B cell (primary cell): ENCODE measurements around the gene CD200. TPM values are rescaled to one million over a fixed set of nuclear protein-coding genes. Genes with fewer than 3 reads are reported as not detected.

Experiments
- ATAC-seq: fragments of 200-7000 bp; cut with Tn5 transposase; one replicate; pipeline ENCODE4 v1.10.0; 2021; ENCODE audit warnings: low read depth, mild to moderate bottlenecking, moderate number of reproducible peaks, moderate library complexity
- CTCF ChIA-PET: fragments of 350-600 bp; sonication (Branson Sonifier 250); formaldehyde crosslinking; loops from one replicate; lab custom pipeline; 2021; ENCODE audit warnings: antibody characterized with exemption, inconsistent platforms; lab: Charles Lee
- POLR2A ChIA-PET: fragments of 350-600 bp; sonication (Branson Sonifier 250); formaldehyde crosslinking; loops from one replicate; lab custom pipeline; 2021; ENCODE audit warnings: antibody characterized with exemption; lab: Charles Lee
- DNase-seq: peaks from one replicate; pipeline ENCODE4 v3.0.0; 2013
- H2AFZ ChIP-seq: 2 replicates; pipeline ENCODE4 v1.6.1; 2012; ENCODE audit warnings: mild to moderate bottlenecking, low read depth, low read length; ENCODE audit not compliant: insufficient read depth, poor library complexity, severe bottlenecking
- H3K27ac ChIP-seq, 2 donors: 1 replicate in 1 of 2; 2 replicates in 1 of 2; pipeline ENCODE4 v1.5.1; 2012 to 2013; ENCODE audit warnings: low read length in 2 of 2, mild to moderate bottlenecking in 2 of 2, moderate library complexity in 1 of 2
- H3K27me3 ChIP-seq, 4 experiments: fragments of 200-600 bp in 1 of 4; sonication (generic) in 1 of 4; replicated peaks in 1 of 4; 1 replicate in 2 of 4; 2 replicates in 2 of 4; pipeline versions ENCODE4 v1.6.1 to v1.7.0; 2013 to 2016; ENCODE audit warnings: low read length in 3 of 4, mild to moderate bottlenecking in 2 of 4, mixed read lengths in 1 of 4, moderate library complexity in 1 of 4; ENCODE audit not compliant: insufficient read depth in 4 of 4, control insufficient read depth in 3 of 4; ENCODE audit errors: control extremely low read depth in 1 of 4
- H3K36me3 ChIP-seq, 2 experiments: replicated peaks in 1 of 2; 1 replicate in 1 of 2; 2 replicates in 1 of 2; pipeline versions ENCODE4 v1.6.1 to v1.7.1; 2013; ENCODE audit warnings: low read length in 1 of 2; ENCODE audit not compliant: insufficient read depth in 2 of 2, control insufficient read depth in 1 of 2; ENCODE audit errors: control extremely low read depth in 1 of 2, extremely low read depth in 1 of 2
- H3K4me1 ChIP-seq, 2 donors: fragments of 200-600 bp in 1 of 2; sonication (generic) in 1 of 2; 1 replicate in 1 of 2; 2 replicates in 1 of 2; pipeline versions ENCODE4 v1.5.1 to v1.6.1; 2013 to 2017; ENCODE audit warnings: low read length in 2 of 2; ENCODE audit not compliant: control insufficient read depth in 2 of 2, insufficient read depth in 2 of 2
- H3K4me2 ChIP-seq: replicated peaks from 2 replicates; pipeline ENCODE3; 2012; ENCODE audit warnings: mild to moderate bottlenecking, low read depth, low read length; ENCODE audit not compliant: poor library complexity, severe bottlenecking
- H3K4me3 ChIP-seq, 5 experiments: fragments of 200-600 bp in 1 of 5; sonication (generic) in 1 of 5; 1 replicate in 3 of 5; 2 replicates in 2 of 5; pipeline versions ENCODE4 v1.5.1 to v1.7.0; 2011 to 2016; ENCODE audit warnings: low read length in 4 of 5, mild to moderate bottlenecking in 4 of 5, low read depth in 2 of 5, control low read depth in 1 of 5, moderate library complexity in 1 of 5; ENCODE audit not compliant: insufficient read depth in 1 of 5; ENCODE audit errors: control extremely low read depth in 1 of 5, extremely low read depth in 1 of 5
- H3K79me2 ChIP-seq: fragments of 200-600 bp; sonication (generic); one replicate; pipeline ENCODE4 v1.6.0; 2016; ENCODE audit warnings: low read length; ENCODE audit not compliant: control insufficient read depth, insufficient read depth
- H3K9ac ChIP-seq: fragments of 200-600 bp; sonication (generic); 2 replicates; pipeline ENCODE4 v1.6.1; 2017; ENCODE audit warnings: mild to moderate bottlenecking, low read length, moderate library complexity
- H3K9me3 ChIP-seq, 3 donors: one replicate each; pipeline versions ENCODE4 v1.6.1 to v1.7.1; 2013; ENCODE audit warnings: low read length in 2 of 3; ENCODE audit not compliant: control insufficient read depth in 2 of 3, insufficient read depth in 1 of 3; ENCODE audit errors: control extremely low read depth in 1 of 3
- H4K20me1 ChIP-seq: 2 replicates; pipeline ENCODE4 v1.6.0; 2012; ENCODE audit warnings: mild to moderate bottlenecking, low read length; ENCODE audit not compliant: insufficient read depth, control insufficient read depth, poor library complexity, severe bottlenecking
- H3K27ac Mint-ChIP-seq: one replicate; pipeline ENCODE4 v1.8.0; 2021; ENCODE audit warnings: mixed read lengths
- H3K27me3 Mint-ChIP-seq: one replicate; pipeline ENCODE4 v1.8.0; 2021; ENCODE audit warnings: mixed read lengths
- H3K4me1 Mint-ChIP-seq: one replicate; pipeline ENCODE4 v1.8.0; 2021; ENCODE audit warnings: mixed read lengths
- H3K4me3 Mint-ChIP-seq: one replicate; pipeline ENCODE4 v1.8.0; 2021; ENCODE audit warnings: mixed read lengths
- H3K9me3 Mint-ChIP-seq: one replicate; pipeline ENCODE4 v1.8.0; 2022; ENCODE audit warnings: mixed read lengths; ENCODE audit not compliant: insufficient read depth
- EZH2 ChIP-seq: IDR thresholded peaks from 2 replicates; pipeline ENCODE4 v1.6.1; 2012; ENCODE audit warnings: borderline replicate concordance, low read depth, mild to moderate bottlenecking, moderate library complexity, low read length; ENCODE audit not compliant: insufficient read depth, poor library complexity, severe bottlenecking
- WGBS: methylation state at CpG from one replicate; pipeline ENCODE4 v1.1.5; 2013; ENCODE audit warnings: missing lambda C conversion rate; ENCODE audit not compliant: insufficient coverage; 5-methylcytosine and 5-hydroxymethylcytosine counted together
- intact Hi-C: fragments of 100-400 bp; cut with micrococcal nuclease; formaldehyde crosslinking; loops from one replicate; pipeline ENCODE4 v1.10.0; 2022
- polyA plus RNA-seq: library from polyadenylated mRNA; depleted of rRNA; stranded (reverse); fragments of >200 nt; gene quantifications from 2 replicates; pipeline ENCODE4 v1.2.3, GENCODE V29; 2012
- total RNA-seq, 2 donors: library from RNA; stranded (reverse); fragments of 120-200 nt in 1 of 2; gene quantifications; 1 replicate in 1 of 2; 2 replicates in 1 of 2; pipeline versions ENCODE4 v1.2.3 to v1.2.4, GENCODE V29; 2013 to 2022
- TF ChIP-seq, protein P1 (sequence below): fragments of 200-600 bp; IDR thresholded peaks from one replicate; pipeline ENCODE4 v1.8.0; 2022; ENCODE audit warnings: antibody characterized with exemption, mild to moderate bottlenecking

CD200 gene
- total and polyA plus RNA-seq, 2 donors (not counting 1 experiment from before 2014, with no cell fraction given), result 35.0 to 49.9 TPM

DNA sequence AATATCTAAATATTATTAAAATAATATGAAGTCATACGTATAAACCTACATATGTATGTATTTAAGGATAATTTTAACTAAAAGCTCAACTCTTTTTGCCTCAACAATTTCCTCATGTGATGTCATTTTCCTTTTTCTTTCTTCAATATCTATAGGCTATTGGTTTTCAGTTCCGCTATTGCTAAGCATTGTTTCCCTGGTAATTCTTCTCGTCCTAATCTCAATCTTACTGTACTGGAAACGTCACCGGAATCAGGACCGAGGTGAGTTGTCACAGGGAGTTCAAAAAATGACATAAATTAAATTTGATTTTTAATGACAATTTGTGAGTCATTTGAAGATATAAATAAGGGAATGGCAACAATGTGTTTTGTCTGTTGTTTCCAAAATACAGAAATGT is 16.6 kb downstream of the CD200 start:
- Histone ChIP-seq H3K9ac (no peak overlapping the region), H3K4me1 (peaks cover 0 to 4% of the 10 kb centered on the region in 2 donors), H3K27me3 (no peaks in the 10 kb centered on the region), H3K27ac (no peak overlapping the region), H3K4me2 (no peak overlapping the region), H3K79me2 (no peaks in the 10 kb centered on the region), H4K20me1 (peaks cover 14% of the 10 kb centered on the region), H3K4me3 (no peak overlapping the region), H2AFZ (no peak overlapping the region), H3K9me3 (no peaks in the 10 kb centered on the region), H3K36me3 (peaks cover 0 to 76% of the 10 kb centered on the region in 2 experiments)
- TF ChIP-seq EZH2, result no peak
- TF ChIP-seq, protein P1, sequence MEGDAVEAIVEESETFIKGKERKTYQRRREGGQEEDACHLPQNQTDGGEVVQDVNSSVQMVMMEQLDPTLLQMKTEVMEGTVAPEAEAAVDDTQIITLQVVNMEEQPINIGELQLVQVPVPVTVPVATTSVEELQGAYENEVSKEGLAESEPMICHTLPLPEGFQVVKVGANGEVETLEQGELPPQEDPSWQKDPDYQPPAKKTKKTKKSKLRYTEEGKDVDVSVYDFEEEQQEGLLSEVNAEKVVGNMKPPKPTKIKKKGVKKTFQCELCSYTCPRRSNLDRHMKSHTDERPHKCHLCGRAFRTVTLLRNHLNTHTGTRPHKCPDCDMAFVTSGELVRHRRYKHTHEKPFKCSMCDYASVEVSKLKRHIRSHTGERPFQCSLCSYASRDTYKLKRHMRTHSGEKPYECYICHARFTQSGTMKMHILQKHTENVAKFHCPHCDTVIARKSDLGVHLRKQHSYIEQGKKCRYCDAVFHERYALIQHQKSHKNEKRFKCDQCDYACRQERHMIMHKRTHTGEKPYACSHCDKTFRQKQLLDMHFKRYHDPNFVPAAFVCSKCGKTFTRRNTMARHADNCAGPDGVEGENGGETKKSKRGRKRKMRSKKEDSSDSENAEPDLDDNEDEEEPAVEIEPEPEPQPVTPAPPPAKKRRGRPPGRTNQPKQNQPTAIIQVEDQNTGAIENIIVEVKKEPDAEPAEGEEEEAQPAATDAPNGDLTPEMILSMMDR, result no peak
- H3K4me3 Mint-ChIP-seq, result no peak overlapping the region
- peaks cover 54% of the 10 kb centered on the region for H3K4me1 Mint-ChIP-seq
- no peak overlapping the region for H3K27ac Mint-ChIP-seq
- CTCF ChIA-PET, result interaction anchor here (1.3 kb wide), 1 partner anchor 115 kb away, joined by 3 read pairs; no protein-coding TSS in a partner anchor
- no peaks in the 10 kb centered on the region for H3K27me3 Mint-ChIP-seq
- ATAC-seq (no peak), DNase-seq (no peak)
- H3K9me3 Mint-ChIP-seq, result no peaks in the 10 kb centered on the region
- no CpG with 5 or more reads among the region's 6 CpGs for WGBS
- intact Hi-C loops, result no loop called here
- POLR2A ChIA-PET, result no interaction called here

DNA sequence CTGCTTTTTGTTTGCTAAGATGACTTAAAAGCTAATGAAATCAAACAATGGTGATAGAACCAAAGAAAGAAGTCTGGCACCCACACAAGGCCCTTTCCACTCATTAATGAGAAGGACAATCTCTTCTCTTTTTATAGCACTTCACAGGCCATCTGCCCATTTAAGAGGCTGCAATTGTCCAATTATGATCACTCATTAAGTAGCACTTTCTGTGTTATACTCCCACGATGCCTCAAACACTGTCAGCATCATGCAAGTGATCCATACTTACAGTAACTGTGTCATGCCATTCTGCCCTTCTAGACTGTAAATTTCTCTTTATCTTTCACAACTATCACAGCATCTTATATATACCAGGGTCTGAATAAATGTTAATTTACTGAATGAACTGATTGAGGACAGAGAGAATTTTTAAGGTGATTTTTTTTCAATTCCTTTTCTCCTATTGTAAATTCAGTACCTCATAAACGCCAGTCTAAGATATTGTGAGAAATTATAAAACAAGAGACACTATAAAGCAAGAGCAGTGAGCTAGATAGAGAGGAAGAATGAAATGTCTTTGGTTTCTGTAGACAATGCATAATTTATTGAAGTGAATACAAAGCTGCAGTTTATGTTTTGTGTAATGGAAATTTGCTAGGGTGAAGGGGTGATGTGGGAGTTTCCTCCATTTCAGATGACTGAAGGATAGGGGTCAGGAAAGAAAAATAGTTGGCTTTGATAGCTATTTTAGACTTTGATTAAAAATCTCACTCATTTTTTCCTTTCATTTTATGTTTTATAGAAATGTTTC is 17.3 kb downstream of the CD200 start:
- ChIA-PET CTCF (interaction anchor here (1.0 to 1.6 kb wide), 3 partner anchors 14 to 114 kb away, joined by 3 to 4 read pairs (median 3); partner anchors contain the start of gene CD200), POLR2A (no interaction called here)
- Histone ChIP-seq H3K4me2 (no peak overlapping the region), H3K9ac (no peak overlapping the region), H3K27me3 (no peaks in the 10 kb centered on the region), H3K36me3 (peaks cover 0 to 72% of the 10 kb centered on the region in 2 experiments), H4K20me1 (peaks cover 12% of the 10 kb centered on the region), H3K79me2 (no peaks in the 10 kb centered on the region), H2AFZ (no peak overlapping the region), H3K4me3 (no peak overlapping the region), H3K4me1 (peaks cover 0 to 4% of the 10 kb centered on the region in 2 donors), H3K9me3 (no peaks in the 10 kb centered on the region), H3K27ac (no peak overlapping the region)
- Mint-ChIP-seq H3K4me3 (no peak overlapping the region), H3K27ac (no peak overlapping the region), H3K9me3 (no peaks in the 10 kb centered on the region), H3K4me1 (peaks cover 50% of the 10 kb centered on the region), H3K27me3 (no peaks in the 10 kb centered on the region)
- TF ChIP-seq, protein P1, result no peak
- no peak for TF ChIP-seq EZH2
- 100% methylated on average over 1 of the region's 2 CpGs for WGBS
- DNase-seq, result no peak
- ATAC-seq, result no peak
- intact Hi-C loops, result loop anchor here (10.0 kb wide), 1 partner anchor 55 kb away; no protein-coding TSS in a partner anchor
